NCI-H2227 (cell line): Measurements from ENCODE around the gene ROBO1.
"Not testable (repeated sequence)": the region's sequence is repeated elsewhere in the genome, so short reads cannot be mapped to it uniquely, and the experiment has no call there.

Source experiments
- DNase-seq: peaks from one replicate; lab custom pipeline; 2025; ENCODE audit not compliant: unreplicated experiment; lab: John Stamatoyannopoulos, UW

ROBO1 gene

DNA sequence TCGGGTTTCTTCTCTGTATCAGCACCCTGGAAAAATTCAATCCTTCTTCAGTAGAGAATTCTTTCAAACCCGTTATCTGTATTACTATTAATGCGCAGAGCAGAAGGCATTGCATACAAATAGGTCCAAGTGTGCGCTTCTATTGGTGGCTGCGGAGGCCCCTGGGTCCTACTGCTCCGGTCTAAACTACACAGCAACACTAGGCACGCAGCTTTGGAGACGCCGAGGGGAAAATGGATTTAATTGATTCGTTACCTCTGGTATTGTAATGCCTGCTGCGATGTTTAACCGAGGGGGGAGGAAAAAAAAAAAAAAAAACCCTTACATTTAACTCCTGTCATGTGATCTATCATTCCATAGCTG lies at the start of gene ROBO1:
TSS of gene ROBO1 (minus strand) at position 94 of the 363 bp plus-strand sequence.
- DNase-seq: peak; percentile 56

- no peak for DNase-seq
These were observed 49.4 kb upstream of the ROBO1 start for GRCh38 chr3:79817224-79817623.

- no peak for DNase-seq
These were observed 47.7 kb upstream of the ROBO1 start for GRCh38 chr3:79815478-79815877.

DNA sequence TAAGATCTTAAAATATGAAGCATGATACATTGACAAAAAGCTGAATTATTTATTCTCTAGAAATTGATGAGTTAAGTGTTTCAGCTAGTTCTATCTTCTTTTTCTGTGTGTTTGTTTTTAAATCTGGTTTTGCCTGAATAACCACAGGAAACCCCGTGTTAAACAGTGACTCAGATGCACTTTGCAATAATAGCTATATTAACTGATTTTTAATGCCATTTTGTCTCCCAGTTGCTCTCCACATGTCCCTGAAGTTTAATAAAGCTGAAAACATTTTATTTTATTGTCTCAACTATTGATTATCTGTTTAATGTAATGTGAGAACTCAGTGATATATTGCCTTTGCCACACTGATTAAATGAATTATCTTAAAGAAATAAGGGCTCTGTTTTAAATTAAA lies 42.8 kb upstream of the ROBO1 start:
- DNase-seq: no peak

DNA sequence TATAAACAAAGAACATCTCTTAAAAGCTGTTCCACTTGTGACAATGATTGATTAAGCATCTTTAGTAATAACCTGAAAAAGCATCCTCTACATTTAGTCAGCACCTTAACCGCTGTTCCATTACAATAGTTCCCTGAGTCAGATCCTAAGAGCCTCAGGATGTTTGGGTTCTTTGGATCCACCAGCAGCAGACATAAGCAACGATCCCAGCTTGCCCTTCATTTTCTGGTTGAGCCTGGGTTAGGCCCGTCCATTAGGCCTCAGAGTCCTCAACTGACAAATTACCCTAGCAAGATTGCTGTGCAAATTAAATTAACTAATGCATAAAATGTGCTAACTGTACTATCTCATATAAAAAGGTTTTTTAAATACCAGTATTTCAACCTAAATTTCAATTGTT lies 42.3 kb upstream of the ROBO1 start:
- no peak for DNase-seq

DNA sequence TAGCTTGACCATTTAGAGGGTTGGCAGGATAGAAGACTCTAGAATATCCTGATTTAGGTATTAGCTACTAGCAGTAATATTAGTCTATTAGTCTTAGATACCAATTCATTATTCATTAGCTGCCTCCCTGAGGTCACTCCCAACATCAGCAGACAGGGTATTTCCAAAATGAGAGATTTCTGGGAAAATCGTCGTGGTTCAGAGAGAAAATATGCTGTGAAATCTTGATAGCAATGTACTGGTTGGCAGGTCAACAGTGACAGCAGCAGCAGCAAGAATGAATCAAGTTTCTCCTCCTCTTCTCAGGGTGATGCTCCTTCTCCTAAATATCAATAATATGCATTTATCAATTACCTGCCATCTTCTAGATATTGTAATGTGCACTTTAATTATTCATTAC lies 41.3 kb upstream of the ROBO1 start:
- no peak for DNase-seq

DNA sequence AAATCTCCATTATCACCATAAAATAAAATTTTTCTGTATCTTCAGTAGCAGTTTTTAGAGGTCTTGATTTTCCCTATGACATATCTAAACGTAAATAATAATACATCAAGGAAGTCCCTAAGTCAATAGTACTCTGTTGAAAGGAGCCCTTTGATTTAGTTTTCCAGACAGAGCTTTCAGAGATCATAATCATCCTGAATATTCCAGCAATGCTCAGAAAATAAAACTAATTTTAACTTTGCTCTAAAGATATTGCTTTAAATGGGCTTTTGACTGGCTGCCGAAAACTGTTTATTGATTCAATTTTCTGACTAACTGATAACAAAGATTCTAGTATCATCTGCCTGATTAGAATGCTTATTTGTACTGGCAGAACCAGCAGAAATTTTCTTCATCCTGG lies 40.7 kb upstream of the ROBO1 start:
- no peak for DNase-seq

- not testable (repeated sequence) for DNase-seq
These were observed 22.4 kb upstream of the ROBO1 start for GRCh38 chr3:79790177-79790576.

- no peak for DNase-seq
These were observed 5.5 kb upstream of the ROBO1 start for GRCh38 chr3:79773291-79773690.

DNA sequence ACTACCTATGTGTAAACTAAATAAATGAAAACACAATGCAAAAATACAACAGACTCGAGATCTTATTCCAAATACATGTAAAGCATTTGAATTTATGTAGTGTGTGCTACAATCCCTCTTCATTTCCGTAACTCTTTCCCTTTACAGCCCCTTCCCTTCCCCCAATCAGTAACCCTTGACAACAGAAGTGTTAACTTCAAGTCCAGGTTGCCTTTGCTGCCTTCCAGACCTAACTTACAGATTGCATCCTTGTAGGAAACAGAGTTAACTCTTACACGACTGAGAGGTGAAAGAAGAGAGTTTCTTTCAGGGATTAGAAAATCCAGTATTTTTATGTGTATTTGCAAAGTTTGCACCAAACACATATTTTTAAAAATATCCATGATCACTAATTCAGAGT lies 1.4 kb upstream of the ROBO1 start:
- DNase-seq: peak; percentile 4

GRCh38 chr3:79767194-79767904 lies 449 bp downstream of the ROBO1 start:
- DNase-seq: peak; percentile 55

- peak; percentile 25 for DNase-seq
These were observed 1.2 kb downstream of the ROBO1 start for GRCh38 chr3:79766496-79767193.

DNA sequence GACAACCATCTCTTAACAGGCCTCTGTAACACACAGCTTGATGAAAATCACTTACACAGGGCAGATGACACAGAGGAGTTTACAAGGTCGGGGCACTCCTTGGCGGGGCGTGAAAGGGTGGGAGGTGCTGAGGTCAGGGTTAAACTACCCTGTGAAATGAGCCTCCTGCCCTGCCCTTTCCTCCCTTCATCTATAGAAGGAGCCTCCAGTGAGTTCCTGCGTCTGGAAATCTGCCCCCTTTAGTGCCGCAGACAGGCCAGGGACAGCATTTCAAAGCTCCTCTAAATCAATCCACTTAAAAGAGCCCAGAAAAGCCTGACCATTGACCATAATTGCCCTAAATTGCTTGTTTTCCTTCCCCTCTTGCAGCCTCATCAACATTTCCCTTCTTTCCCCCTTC lies 1.9 kb downstream of the ROBO1 start:
- peak; percentile 39 for DNase-seq

DNA sequence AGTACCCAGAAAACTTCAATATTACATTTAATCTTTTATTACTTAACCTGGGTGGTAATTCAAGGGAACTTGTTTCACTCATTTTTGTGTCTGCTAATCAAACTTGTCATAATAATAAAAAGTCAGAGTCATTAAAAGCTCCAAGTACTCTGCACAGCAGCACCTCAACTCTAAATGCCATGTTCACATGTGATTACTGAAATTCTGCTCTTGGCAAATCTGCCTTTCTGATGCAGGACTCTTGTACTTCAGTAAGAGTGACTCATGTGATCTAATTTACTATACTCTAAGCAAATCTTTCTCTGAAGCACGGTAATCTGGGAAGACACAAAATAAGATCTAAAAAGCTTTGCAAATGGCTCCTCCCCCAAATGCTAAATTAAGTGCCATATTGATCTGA lies 6.4 kb downstream of the ROBO1 start:
- DNase-seq: no peak

- DNase-seq: no peak
These were observed 16.1 kb downstream of the ROBO1 start for GRCh38 chr3:79751703-79752102.

DNA sequence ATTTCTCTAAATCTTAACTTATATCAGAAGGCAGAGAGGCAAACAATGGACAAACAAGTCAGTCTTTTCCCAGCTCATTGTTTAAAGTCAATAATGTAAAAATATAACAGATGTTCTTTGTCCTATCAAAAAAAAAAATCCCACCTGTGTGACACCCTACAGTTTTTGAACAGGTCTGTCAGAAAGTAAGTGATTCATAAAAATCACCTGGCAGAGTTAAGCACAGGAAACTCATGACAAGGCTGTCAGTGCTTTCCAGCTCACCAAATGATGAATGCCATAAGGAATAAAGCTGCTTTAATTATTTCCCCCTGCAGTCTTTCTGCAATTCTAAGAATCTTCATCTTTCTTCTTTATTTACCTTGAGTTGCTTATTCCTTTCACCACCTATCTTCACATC lies 30.3 kb downstream of the ROBO1 start:
- DNase-seq: no peak

GRCh38 chr3:79729096-79729495 lies 38.7 kb downstream of the ROBO1 start:
- peak; percentile 65 for DNase-seq

GRCh38 chr3:79726786-79727185 lies 41.0 kb downstream of the ROBO1 start:
- no peak for DNase-seq

- DNase-seq: no peak
These were observed 43.6 kb downstream of the ROBO1 start for GRCh38 chr3:79724206-79724605.

GRCh38 chr3:79690072-79690471 lies 77.7 kb downstream of the ROBO1 start:
- DNase-seq: no peak

- DNase-seq: no peak
These were observed 82.7 kb downstream of the ROBO1 start for GRCh38 chr3:79685108-79685507.

DNA sequence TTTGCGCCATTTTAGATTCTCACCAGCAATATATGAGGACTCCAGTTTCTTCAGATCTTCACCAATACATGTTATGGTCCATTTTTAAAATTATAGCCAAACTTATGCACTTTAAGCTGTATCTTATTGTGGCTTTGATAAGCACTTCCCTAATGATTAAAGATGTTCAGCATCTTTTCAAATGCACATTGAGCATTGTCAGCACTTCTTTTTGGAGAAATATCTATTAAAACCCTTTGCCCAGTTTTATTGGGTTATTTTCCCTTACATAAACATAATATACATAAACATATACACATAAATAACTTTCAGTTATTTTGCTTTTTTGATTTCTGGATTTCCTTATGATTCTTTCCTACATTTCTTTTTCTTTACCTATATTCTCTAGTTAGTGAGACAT lies 83.8 kb downstream of the ROBO1 start:
- no peak for DNase-seq

DNA sequence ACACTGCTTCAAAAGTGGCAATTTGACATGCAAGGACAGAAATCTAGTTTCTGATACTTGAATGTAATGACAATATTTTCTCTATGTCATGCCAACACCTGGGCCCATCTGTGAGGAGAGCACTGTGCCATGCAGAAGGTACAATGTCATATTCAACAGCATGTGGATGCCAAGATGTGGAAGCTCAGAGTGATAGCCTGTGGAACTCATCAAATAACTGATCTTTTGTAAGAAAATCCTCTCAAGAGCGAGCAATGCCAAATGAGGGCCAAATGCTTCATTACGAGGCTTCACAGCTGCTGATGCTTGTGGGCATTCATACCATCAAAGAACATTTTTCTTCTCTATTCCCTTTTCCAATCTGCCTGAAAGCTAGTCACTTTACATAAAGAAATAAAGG lies 95.1 kb downstream of the ROBO1 start:
- no peak for DNase-seq
